H1 (cell line): ENCODE results near the gene LRFN3. TPM values are rescaled to one million over a fixed set of nuclear protein-coding genes. Genes with fewer than 3 reads are reported as not detected.

Source experiments
- CTCF ChIA-PET: fragments of 300-600 bp; sonication (Branson Sonifier 250); formaldehyde crosslinking; loops from one replicate; lab custom pipeline; 2021; ENCODE audit not compliant: partially characterized antibody; lab: Charles Lee
- POLR2A ChIA-PET: fragments of 300-600 bp; sonication (Branson Sonifier 250); formaldehyde crosslinking; loops from one replicate; lab custom pipeline; 2021; ENCODE audit warnings: inconsistent platforms; ENCODE audit not compliant: partially characterized antibody; lab: Charles Lee
- DNase-seq, 2 experiments: peaks; one replicate each; pipeline versions ENCODE4 v3.0.0 to v3.0.0-alpha.2; 2010 to 2022; ENCODE audit warnings: low spot score in 2 of 2, low read depth in 1 of 2, mixed read lengths in 1 of 2
- FAIRE-seq: peaks from 2 replicates; lab custom pipeline; 2011; peaks lifted over from hg19 to GRCh38; lab: Jason Lieb, UNC
- H2AFZ ChIP-seq: 2 replicates; pipeline ENCODE4 v1.8.1; 2012; ENCODE audit warnings: low read length, inconsistent platforms
- H2AK5ac ChIP-seq: 2 replicates; pipeline ENCODE4 v1.6.1; 2013; ENCODE audit warnings: low read depth, low read length
- H2BK120ac ChIP-seq: replicated peaks from 2 replicates; pipeline ENCODE3; 2013; ENCODE audit warnings: low read depth, low read length, inconsistent platforms
- H2BK12ac ChIP-seq: 2 replicates; pipeline ENCODE4 v1.6.1; 2013; ENCODE audit warnings: low read depth, low read length
- H2BK15ac ChIP-seq: 2 replicates; pipeline ENCODE4 v1.6.1; 2013; ENCODE audit warnings: low read length
- H2BK20ac ChIP-seq: 2 replicates; pipeline ENCODE4 v1.6.1; 2013; ENCODE audit warnings: low read length
- H2BK5ac ChIP-seq: 2 replicates; pipeline ENCODE4 v1.6.1; 2013; ENCODE audit warnings: low read depth, low read length
- H3K14ac ChIP-seq: 2 replicates; pipeline ENCODE4 v1.6.1; 2013; ENCODE audit warnings: inconsistent platforms; ENCODE audit not compliant: insufficient read length
- H3K18ac ChIP-seq: 2 replicates; pipeline ENCODE4 v1.6.1; 2013; ENCODE audit warnings: low read length; ENCODE audit errors: extremely low read depth
- H3K23ac ChIP-seq: 2 replicates; pipeline ENCODE4 v1.6.1; 2013; ENCODE audit warnings: inconsistent platforms; ENCODE audit not compliant: insufficient read length
- H3K23me2 ChIP-seq: 2 replicates; pipeline ENCODE4 v1.6.1; 2013; ENCODE audit warnings: low read depth, low read length
- H3K27ac ChIP-seq: 2 replicates; pipeline ENCODE4 v1.6.1; 2011; ENCODE audit warnings: low read depth, low read length, inconsistent platforms
- H3K27me3 ChIP-seq, 4 experiments: replicated peaks in 1 of 4; 1 replicate in 1 of 4; 2 replicates in 3 of 4; pipeline versions ENCODE4 v1.6.1 to v1.8.1; 2011 to 2013; ENCODE audit warnings: low read length in 3 of 4, mild to moderate bottlenecking in 3 of 4, inconsistent platforms in 2 of 4, mixed read lengths in 2 of 4, moderate library complexity in 1 of 4; ENCODE audit not compliant: control insufficient read depth in 3 of 4, insufficient read depth in 3 of 4; ENCODE audit errors: extremely low read depth in 1 of 4
- H3K36me3 ChIP-seq, 4 experiments: 2 replicates each; pipeline versions ENCODE4 v1.6.1 to v1.8.1; 2011 to 2013; ENCODE audit warnings: mild to moderate bottlenecking in 4 of 4, low read length in 3 of 4, moderate library complexity in 2 of 4, control low read depth in 1 of 4, inconsistent platforms in 1 of 4; ENCODE audit not compliant: insufficient read depth in 4 of 4, control insufficient read depth in 2 of 4
- H3K4ac ChIP-seq: replicated peaks from 2 replicates; pipeline ENCODE3; 2013; ENCODE audit warnings: low read length, low read depth, mixed read lengths, inconsistent platforms; ENCODE audit not compliant: insufficient read length
- H3K4me1 ChIP-seq, 4 experiments: replicated peaks in 1 of 4; 1 replicate in 1 of 4; 2 replicates in 3 of 4; pipeline versions ENCODE4 v1.6.1 to v1.8.1; 2011 to 2013; ENCODE audit warnings: low read length in 3 of 4, inconsistent platforms in 2 of 4, mixed read lengths in 1 of 4; ENCODE audit not compliant: insufficient read depth in 4 of 4, control insufficient read depth in 3 of 4
- H3K4me2 ChIP-seq, 2 experiments: 2 replicates each; pipeline versions ENCODE4 v1.6.1 to v1.8.1; 2011 to 2013; ENCODE audit warnings: low read depth in 2 of 2, low read length in 2 of 2, control low read depth in 1 of 2, inconsistent platforms in 1 of 2, mild to moderate bottlenecking in 1 of 2; ENCODE audit not compliant: insufficient read depth in 1 of 2
- H3K4me3 ChIP-seq, 4 experiments: fragments of 200-600, 300-600 bp in 1 of 4; sonication (generic), shearing (Covaris generic), sonication (Bioruptor Twin) in 1 of 4; 2 replicates each; pipeline versions ENCODE4 v1.5.1 to v1.8.1; 2011 to 2016; ENCODE audit warnings: low read length in 4 of 4, low read depth in 3 of 4, control low read depth in 2 of 4, inconsistent platforms in 2 of 4, mild to moderate bottlenecking in 2 of 4, mixed read lengths in 1 of 4, moderate library complexity in 1 of 4; ENCODE audit not compliant: insufficient read depth in 2 of 4; ENCODE audit errors: extremely low read depth in 1 of 4
- H3K56ac ChIP-seq: replicated peaks from 2 replicates; pipeline ENCODE3; 2013; ENCODE audit warnings: low read depth, mild to moderate bottlenecking, mixed read lengths, low read length, inconsistent platforms; ENCODE audit not compliant: insufficient read length
- H3K79me1 ChIP-seq: 2 replicates; pipeline ENCODE4 v1.6.1; 2013; ENCODE audit warnings: low read depth, low read length, control low read depth
- H3K79me2 ChIP-seq, 2 experiments: 2 replicates each; pipeline versions ENCODE4 v1.6.1 to v1.8.1; 2012 to 2013; ENCODE audit warnings: low read length in 2 of 2, mild to moderate bottlenecking in 2 of 2, inconsistent platforms in 1 of 2; ENCODE audit not compliant: insufficient read depth in 2 of 2, control insufficient read depth in 1 of 2
- H3K9ac ChIP-seq, 4 experiments: replicated peaks in 1 of 4; 1 replicate in 1 of 4; 2 replicates in 3 of 4; pipeline versions ENCODE4 v1.6.1 to v1.8.1; 2011 to 2013; ENCODE audit warnings: low read depth in 3 of 4, low read length in 3 of 4, control low read depth in 2 of 4, mild to moderate bottlenecking in 2 of 4, moderate library complexity in 2 of 4, inconsistent platforms in 1 of 4; ENCODE audit errors: extremely low read depth in 1 of 4
- H3K9me3 ChIP-seq, 2 experiments: 2 replicates each; pipeline versions ENCODE4 v1.6.1 to v1.8.1; 2012 to 2013; ENCODE audit warnings: mild to moderate bottlenecking in 2 of 2, moderate library complexity in 2 of 2, control low read depth in 1 of 2, inconsistent platforms in 1 of 2, low read depth in 1 of 2, low read length in 1 of 2, mixed read lengths in 1 of 2; ENCODE audit not compliant: insufficient read depth in 2 of 2
- H4K20me1 ChIP-seq, 2 experiments: replicated peaks in 1 of 2; 2 replicates each; pipeline versions ENCODE3 to v1.8.1; 2011 to 2013; ENCODE audit warnings: inconsistent platforms in 2 of 2, low read length in 2 of 2, mild to moderate bottlenecking in 1 of 2; ENCODE audit not compliant: insufficient read depth in 2 of 2, control insufficient read depth in 1 of 2
- H4K5ac ChIP-seq: 2 replicates; pipeline ENCODE4 v1.6.1; 2013; ENCODE audit warnings: low read length, low read depth, mixed read lengths, inconsistent platforms; ENCODE audit not compliant: insufficient read length
- H4K8ac ChIP-seq: 2 replicates; pipeline ENCODE4 v1.8.0; 2013; ENCODE audit warnings: mild to moderate bottlenecking, moderate library complexity, low read length, inconsistent platforms; ENCODE audit not compliant: insufficient read depth; ENCODE audit errors: extremely low read depth
- H4K91ac ChIP-seq: replicated peaks from 2 replicates; pipeline ENCODE3; 2013; ENCODE audit warnings: low read length, mixed read lengths, inconsistent platforms; ENCODE audit not compliant: insufficient read length
- CTCF ChIP-seq, 3 experiments: IDR thresholded peaks; 1 replicate in 2 of 3; 2 replicates in 1 of 3; pipeline versions ENCODE4 v1.5.1 to v1.6.1; 2011; ENCODE audit warnings: low read length in 3 of 3, mild to moderate bottlenecking in 3 of 3, inconsistent platforms in 2 of 3, low read depth in 1 of 3, moderate library complexity in 1 of 3; ENCODE audit not compliant: insufficient read depth in 1 of 3; ENCODE audit errors: control extremely low read depth in 1 of 3
- RAD21 ChIP-seq, 2 experiments: IDR thresholded peaks in 1 of 2; conservative IDR thresholded peaks in 1 of 2; 2 replicates each; pipeline ENCODE4 v1.6.1; 2011; ENCODE audit warnings: low read depth in 2 of 2, low read length in 2 of 2, improper control_type of control experiment in 1 of 2, inconsistent platforms in 1 of 2, mild to moderate bottlenecking in 1 of 2, moderate library complexity in 1 of 2
- USF2 ChIP-seq: IDR thresholded peaks from 2 replicates; pipeline ENCODE4 v1.6.1; 2011; ENCODE audit warnings: low read length, improper control_type of control experiment
- WGBS, 2 experiments: shearing (Covaris generic) in 1 of 2; methylation state at CpG; one replicate each; pipeline versions ENCODE4 v1.1.6 to v1.1.7; 2013 to 2015; ENCODE audit warnings: low lambda C conversion rate in 2 of 2, mixed read lengths in 2 of 2, inconsistent platforms in 1 of 2, low coverage in 1 of 2, missing lambda C conversion rate in 1 of 2; ENCODE audit not compliant: insufficient replicate concordance in 2 of 2, insufficient coverage in 1 of 2, insufficient read length in 1 of 2; ENCODE audit errors: extremely low coverage in 1 of 2, missing lambda C conversion rate in 1 of 2; 5-methylcytosine and 5-hydroxymethylcytosine counted together
- polyA plus RNA-seq, 7 experiments: library from polyadenylated mRNA; depleted of rRNA in 3 of 7; stranded (reverse) in 5 of 7; unstranded in 2 of 7; fragments of >200 nt in 5 of 7; fragments of 200-250 nt in 2 of 7; gene quantifications; 1 replicate in 5 of 7; 2 replicates in 1 of 7; 4 replicates in 1 of 7; pipeline versions ENCODE4 v1.2.1 to v1.2.3, GENCODE V29; 2011 to 2013; ENCODE audit warnings: missing spikeins in 2 of 7, mixed read lengths in 2 of 7
- total RNA-seq: library from RNA; stranded (reverse); fragmentation: NEBNext Ultra II Directional; extraction: Animal tissue kit (Norgen Biotek cat#: 25700); gene quantifications from 2 replicates; pipeline ENCODE4 v1.2.1, GENCODE V29; 2021

The LRFN3 gene
- total and polyA plus RNA-seq, 2 of the 8 experiments (the other 6 are each of a cell fraction or from before 2014, with no cell fraction given), result 4.6 to 16.8 TPM

- no peak overlapping the region for H2AFZ ChIP-seq
- no peak overlapping the region; the same call in 1 of the 2 replicates for H3K18ac ChIP-seq
- H2BK12ac ChIP-seq, result 0 out of 2 replicates have a peak overlapping the region, but pooled peaks have one; percentile 27
- CTCF ChIA-PET, result interaction anchor here (0.6 to 2.6 kb wide), 18 partner anchors 8 to 445 kb away, joined by 3 to 18 read pairs (median 4); no protein-coding TSS in a partner anchor
- no peaks in the 10 kb centered on the region for H3K27me3 ChIP-seq
- H2BK120ac ChIP-seq, result no peak overlapping the region
- peaks cover 0 to 5% (median 1%) of the 10 kb centered on the region in 4 experiments; a peak in 4 of 7 replicates for H3K4me1 ChIP-seq
- peak overlapping the region in 1 of 2 experiments; percentile 84; a peak in 1 of 4 replicates for H3K4me2 ChIP-seq
- FAIRE-seq (no peak), DNase-seq (peak in 1 of 2 experiments; percentile 73)
- H4K8ac ChIP-seq, result peak overlapping the region; percentile 88
- H3K56ac ChIP-seq, result no peak overlapping the region
- no peak overlapping the region for H4K5ac ChIP-seq
- no peak overlapping the region for H3K4ac ChIP-seq
- H3K14ac ChIP-seq, result no peak overlapping the region
- peaks cover 11% of the 10 kb centered on the region for H3K79me1 ChIP-seq
- peaks cover 0 to 9% of the 10 kb centered on the region in 2 experiments; a peak in 2 of 4 replicates for H3K79me2 ChIP-seq
- no peak overlapping the region for H3K23ac ChIP-seq
- no peak overlapping the region for H2BK20ac ChIP-seq
- H3K9ac ChIP-seq, result no peak overlapping the region
- no peaks in the 10 kb centered on the region for H3K36me3 ChIP-seq
- peaks cover 7% of the 10 kb centered on the region; the same call in 1 of the 2 replicates for H3K23me2 ChIP-seq
- no peak overlapping the region for H2BK5ac ChIP-seq
- POLR2A ChIA-PET, result interaction anchor here (0.6 to 1.4 kb wide), 7 partner anchors 13 to 121 kb away, joined by 3 to 5 read pairs (median 4); partner anchors contain the start of genes POLR2I and TBCB
- 79% methylated on average over 49 of the region's 49 CpGs; no CpG with 5 or more reads in 1 of the 2 experiments for WGBS, 2 experiments
- H3K9me3 ChIP-seq, result no peaks in the 10 kb centered on the region
- no peak overlapping the region for H4K91ac ChIP-seq
- no peak overlapping the region for H2AK5ac ChIP-seq
- H3K27ac ChIP-seq, result no peak overlapping the region
- H4K20me1 ChIP-seq, result peaks cover 0 to 8% of the 10 kb centered on the region in 2 experiments
- TF ChIP-seq CTCF (IDR thresholded peaks at IDR 0.05; ENCODE audit: control extremely low read depth in 1 of 3, insufficient read depth in 1 of 3, low read depth in 1 of 3, low read length in 3 of 3) (peak; percentile 51 to 58 (median 55)), RAD21 (IDR thresholded peaks at IDR 0.05 in 1 of 2, conservative IDR thresholded peaks at IDR 0.05 in 1 of 2; ENCODE audit: low read depth in 2 of 2, low read length in 2 of 2) (peak; percentile 62 to 76), USF2 (no peak)
- no peak overlapping the region for H3K4me3 ChIP-seq
- no peak overlapping the region for H2BK15ac ChIP-seq
Observed at GRCh38 chr19:35993923-35994598, 57.9 kb downstream of the LRFN3 start.
